NCI-H82 treated with DMSO at 0.1 percent for 48 hours (cell line): ENCODE data around the gene PDK3.
A peak's percentile ranks its signal among the peaks of the same experiment; 100 is the strongest.

ENCODE experiments used
- DNase-seq: peaks from one replicate; lab custom pipeline; 2025; ENCODE audit not compliant: unreplicated experiment; lab: John Stamatoyannopoulos, UW

PDK3 gene

GRCh38 chrX:24464836-24465531, at the start of gene PDK3:
Gene PDK3 (plus strand): TSS chrX:24465286. CDS start chrX:24465456, 170 bp downstream.
- peak; percentile 69 for DNase-seq

GRCh38 chrX:24415921-24416320, 49.2 kb upstream of the PDK3 start:
- no peak for DNase-seq

DNA sequence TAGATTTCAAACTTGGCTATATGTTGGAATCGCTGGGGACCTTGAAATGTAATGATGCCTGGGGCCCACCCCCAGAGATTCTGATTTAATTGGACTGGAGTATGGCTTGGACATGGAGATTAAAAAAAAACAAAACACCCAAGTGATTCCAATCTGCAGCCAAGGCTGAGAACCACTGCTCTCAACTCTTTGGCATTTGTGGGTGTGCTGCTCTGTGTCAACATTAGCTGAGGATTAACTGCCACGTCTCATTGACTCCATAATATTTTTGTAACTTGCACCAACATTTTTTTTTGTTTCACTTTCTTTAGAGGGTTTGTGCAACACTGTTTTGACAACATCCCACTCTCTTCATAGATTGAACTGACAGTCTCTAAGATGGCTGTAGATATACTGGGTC, 41.1 kb upstream of the PDK3 start:
- no peak for DNase-seq

- no peak for DNase-seq
Measured at GRCh38 chrX:24424948-24425347, 40.1 kb upstream of the PDK3 start.

- no peak for DNase-seq
Measured at GRCh38 chrX:24425806-24426205, 39.3 kb upstream of the PDK3 start.

DNA sequence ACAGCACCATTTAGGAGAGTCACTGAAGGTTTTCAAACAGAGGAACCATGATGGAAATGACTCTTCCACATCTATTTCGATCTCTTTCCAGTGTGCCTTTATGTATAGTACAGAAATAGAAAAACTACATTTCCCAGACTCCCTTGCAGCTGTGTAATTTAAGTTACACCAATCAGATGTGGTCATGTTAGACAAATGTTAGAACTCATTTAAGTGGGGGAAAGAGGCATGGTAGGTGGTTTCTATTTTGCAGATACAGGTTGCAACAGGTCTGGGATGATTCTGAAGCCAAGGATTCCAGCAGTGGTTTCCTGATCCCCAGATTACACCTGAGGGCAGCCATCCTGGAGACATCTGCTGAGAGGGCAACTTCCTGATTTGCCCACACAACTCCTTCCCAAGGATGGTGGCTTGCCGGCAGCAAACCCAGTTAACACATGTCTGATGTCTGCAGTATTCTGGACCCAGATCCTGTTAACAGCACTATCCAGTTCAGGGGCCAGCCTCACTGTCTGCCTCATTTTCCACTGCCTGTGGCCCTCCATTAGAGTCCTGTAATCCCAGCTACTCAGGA, 38.7 kb upstream of the PDK3 start:
- DNase-seq: no peak

GRCh38 chrX:24426921-24427746, 38.0 kb upstream of the PDK3 start:
- no peak for DNase-seq

DNA sequence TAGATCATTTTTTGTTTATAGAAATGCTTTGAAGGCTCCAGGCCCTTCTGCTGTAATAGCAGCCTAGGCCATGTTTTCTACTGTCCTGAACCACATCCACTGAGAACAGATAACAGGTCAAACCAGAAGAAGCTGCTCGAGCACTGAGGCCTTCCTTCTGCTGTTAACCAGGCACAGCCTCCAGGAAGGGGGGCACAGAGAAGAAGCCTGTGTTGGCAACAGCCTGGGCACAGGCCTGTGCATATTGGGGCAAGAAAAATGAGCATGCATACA, 37.4 kb upstream of the PDK3 start:
- no peak for DNase-seq

DNA sequence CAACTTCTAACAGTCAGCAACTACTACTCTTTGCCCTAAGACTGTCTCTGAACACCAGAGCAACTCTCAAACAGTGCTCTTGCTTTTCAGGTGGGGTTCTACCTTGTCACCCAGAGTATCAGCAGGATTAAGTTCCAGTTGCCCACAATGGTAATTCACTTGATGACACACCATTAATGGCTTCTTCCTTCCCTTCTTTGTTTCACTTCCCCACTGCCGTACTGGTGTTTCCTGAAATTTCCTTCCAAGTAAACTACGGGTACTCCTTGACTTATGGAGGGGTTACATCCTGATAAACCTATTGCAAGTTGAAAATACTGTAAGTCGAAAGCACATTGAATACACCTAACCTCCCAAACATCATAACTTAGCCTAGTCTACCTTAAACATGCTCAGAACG, 36.6 kb upstream of the PDK3 start:
- no peak for DNase-seq

GRCh38 chrX:24435060-24435459, 30.0 kb upstream of the PDK3 start:
- DNase-seq: no peak

GRCh38 chrX:24443918-24444317, 21.2 kb upstream of the PDK3 start:
- DNase-seq: no peak

DNA sequence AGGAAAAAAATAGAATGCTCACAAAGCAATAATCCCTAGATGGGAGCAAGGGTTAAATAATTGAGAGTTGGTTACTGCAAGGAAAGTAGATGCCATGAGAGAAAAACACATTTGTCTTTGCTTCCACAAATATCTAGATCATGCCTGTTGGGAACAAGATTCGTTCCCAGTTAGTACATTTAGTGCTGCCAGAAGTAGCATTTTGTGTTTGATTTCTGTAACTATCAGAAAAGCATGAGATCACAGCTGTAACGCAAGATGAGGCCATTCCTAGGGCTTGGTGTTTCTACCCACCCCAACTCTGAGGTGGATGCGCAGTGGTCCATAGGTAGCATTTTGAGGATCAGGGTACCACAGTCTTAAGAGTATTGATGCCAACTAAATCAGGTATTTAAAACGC, 20.4 kb upstream of the PDK3 start:
- DNase-seq: no peak

- DNase-seq: no peak
Measured at GRCh38 chrX:24448762-24449250, 16.3 kb upstream of the PDK3 start.

DNA sequence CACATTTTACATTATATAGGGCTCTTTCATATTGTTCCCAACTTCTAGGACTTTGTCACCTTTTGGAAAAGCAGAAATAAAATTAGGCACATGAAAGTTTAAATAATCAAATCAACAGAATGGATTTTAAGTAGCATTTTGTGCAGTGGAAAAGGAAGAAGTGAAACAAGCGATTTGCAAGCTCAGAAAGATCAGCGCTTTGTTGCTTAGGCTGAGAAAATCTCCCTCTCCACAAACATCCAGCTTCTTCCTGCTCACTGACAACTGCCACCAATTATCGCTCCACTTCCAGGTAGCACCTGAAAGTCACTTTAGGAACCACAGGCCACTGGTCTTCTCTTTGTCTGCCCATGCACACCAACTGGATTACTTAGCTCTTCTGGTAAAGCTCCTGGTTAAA, 2.0 kb upstream of the PDK3 start:
- DNase-seq: no peak

GRCh38 chrX:24464498-24464835, 619 bp upstream of the PDK3 start:
- no peak for DNase-seq

- no peak for DNase-seq
Measured at GRCh38 chrX:24465532-24465865, 413 bp downstream of the PDK3 start.

GRCh38 chrX:24466025-24466424, 939 bp downstream of the PDK3 start:
- no peak for DNase-seq

- no peak for DNase-seq
Measured at GRCh38 chrX:24468245-24468644, 3.2 kb downstream of the PDK3 start.

- no peak for DNase-seq
Measured at GRCh38 chrX:24471808-24472207, 6.7 kb downstream of the PDK3 start.

- DNase-seq: no peak
Measured at GRCh38 chrX:24475480-24475879, 10.4 kb downstream of the PDK3 start.

DNA sequence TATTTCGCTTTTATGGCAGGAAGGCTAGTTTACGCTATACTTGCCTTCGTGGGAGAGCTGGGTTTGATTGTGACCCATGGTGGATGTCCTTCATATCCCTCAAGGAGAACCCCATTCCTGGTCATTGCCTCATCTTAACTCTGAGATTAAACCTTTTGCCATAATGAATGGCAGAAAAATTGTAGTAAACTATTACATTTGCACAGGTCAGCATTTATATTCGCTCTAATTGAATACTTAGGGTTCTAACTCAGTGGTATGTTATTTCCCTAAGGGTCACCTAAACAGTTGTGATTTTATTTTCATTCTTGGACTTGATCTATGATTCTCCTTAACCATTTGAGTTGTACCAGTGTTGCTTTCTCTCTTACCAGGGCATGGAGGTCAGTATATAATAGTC, 13.4 kb downstream of the PDK3 start:
- DNase-seq: no peak

GRCh38 chrX:24479924-24480323, 14.8 kb downstream of the PDK3 start:
- DNase-seq: no peak
